ENCODE results near the gene SLC7A14. TPM values are rescaled to one million over a fixed set of nuclear protein-coding genes. Genes with fewer than 3 reads are reported as not detected.

The SLC7A14 gene
- total and polyA plus RNA-seq, 9 donors, result under 0.01 to 0.62 (median 0.20) TPM; not detected in 2

DNA sequence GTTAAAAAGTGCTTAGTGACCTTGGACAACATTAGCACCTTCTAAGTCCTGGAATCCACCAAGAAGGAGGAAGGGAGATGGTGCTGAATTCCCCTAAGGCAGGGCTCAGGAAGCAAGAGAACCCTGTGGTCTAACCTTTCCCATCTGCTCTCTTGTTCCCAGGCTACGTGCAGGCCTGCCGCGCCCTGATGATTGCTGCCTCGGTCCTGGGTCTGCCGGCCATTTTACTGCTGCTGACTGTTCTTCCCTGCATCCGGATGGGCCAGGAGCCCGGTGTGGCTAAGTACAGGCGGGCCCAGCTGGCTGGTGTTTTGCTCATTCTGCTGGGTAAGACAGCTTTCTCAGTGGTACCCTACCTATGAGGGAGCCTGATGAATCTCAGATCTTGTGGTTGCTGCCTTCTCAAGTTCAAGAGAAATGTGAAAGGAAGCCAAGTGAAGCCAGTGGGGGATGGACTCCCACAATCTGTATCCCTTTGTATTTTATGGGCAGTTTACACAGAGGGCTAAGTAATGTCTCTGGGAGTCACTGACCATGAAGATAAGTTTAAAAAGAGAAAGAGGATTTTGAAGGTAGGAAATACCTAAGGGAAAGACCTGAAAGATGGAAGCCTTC lies 162.8 kb downstream of the SLC7A14 start:
- no peak for DNase-seq
- Histone ChIP-seq H3K27ac (ENCODE audit: low read length) (no peak overlapping the region), H3K4me1 (ENCODE audit: control insufficient read depth, insufficient read depth, low read length) (peaks cover 18% of the 10 kb centered on the region), H3K27me3 (ENCODE audit: control insufficient read depth, insufficient read depth, low read length) (peaks cover 24% of the 10 kb centered on the region), H3K4me3 (ENCODE audit: low read length) (no peak overlapping the region), H3K9me3 (replicated peaks; ENCODE audit: control insufficient read depth, low read depth, low read length) (no peaks in the 10 kb centered on the region), H3K36me3 (ENCODE audit: control insufficient read depth, insufficient read depth, low read length) (no peaks in the 10 kb centered on the region)
- WGBS (ENCODE audit: insufficient coverage), result 62% methylated on average over 6 of the region's 8 CpGs

DNA sequence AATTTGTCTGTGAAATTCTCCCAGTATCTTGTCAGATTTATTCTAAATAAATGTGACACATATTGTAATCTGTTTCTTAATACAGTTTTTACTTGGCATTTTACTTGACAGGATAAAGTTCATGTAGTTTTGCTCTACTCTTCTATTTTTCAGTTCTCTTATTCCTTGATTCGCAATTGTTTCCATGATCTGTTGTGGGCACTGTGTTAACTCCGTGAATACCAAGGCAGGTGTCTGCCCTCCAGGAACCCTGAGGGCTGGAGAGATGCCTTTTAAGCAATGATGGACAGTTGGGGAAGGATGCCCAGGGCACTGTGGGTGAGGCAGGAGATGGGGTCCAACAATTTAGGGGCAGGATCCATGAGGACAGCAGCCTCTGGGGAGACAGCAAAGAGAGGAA lies 164.1 kb downstream of the SLC7A14 start:
- peaks cover 18% of the 10 kb centered on the region for H3K4me1 ChIP-seq (ENCODE audit: control insufficient read depth, insufficient read depth, low read length)
- peaks cover 31% of the 10 kb centered on the region for H3K27me3 ChIP-seq (ENCODE audit: control insufficient read depth, insufficient read depth, low read length)
- no peak for DNase-seq
- no peak overlapping the region for H3K27ac ChIP-seq (ENCODE audit: low read length)
- H3K36me3 ChIP-seq (ENCODE audit: control insufficient read depth, insufficient read depth, low read length), result no peaks in the 10 kb centered on the region
- H3K9me3 ChIP-seq (replicated peaks; ENCODE audit: control insufficient read depth, low read depth, low read length), result no peaks in the 10 kb centered on the region
- H3K4me3 ChIP-seq (ENCODE audit: low read length), result no peak overlapping the region
- WGBS (ENCODE audit: insufficient coverage), result 80% methylated on average over 1 of the region's 2 CpGs

DNA sequence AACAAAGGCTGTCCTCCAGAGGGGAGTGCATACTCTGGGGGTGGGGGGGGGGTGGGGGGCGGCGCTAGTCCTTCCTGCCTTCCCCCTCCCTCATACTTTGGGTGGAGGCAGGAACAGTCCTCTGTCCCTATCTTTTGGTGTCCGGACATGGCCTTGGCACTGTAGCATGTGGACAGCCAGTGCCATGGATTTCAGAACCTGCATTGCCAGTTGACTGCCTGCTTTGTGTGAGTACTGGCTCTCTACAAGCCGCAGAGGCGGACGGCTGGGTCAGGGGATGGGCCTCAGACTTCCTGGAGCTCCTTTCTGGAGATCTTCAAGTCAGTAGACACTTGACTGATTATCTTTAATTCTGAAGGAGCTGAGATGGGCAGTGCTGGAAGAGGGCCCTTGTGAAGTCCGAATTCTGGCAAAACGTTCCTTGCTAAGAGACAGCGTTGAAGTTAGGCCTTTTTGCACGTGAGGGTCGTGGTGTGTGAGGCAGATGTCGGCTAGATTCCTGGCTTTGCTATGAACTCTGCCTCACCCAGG lies 164.7 kb downstream of the SLC7A14 start:
- Histone ChIP-seq H3K4me1 (ENCODE audit: control insufficient read depth, insufficient read depth, low read length) (peaks cover 18% of the 10 kb centered on the region), H3K27ac (ENCODE audit: low read length) (no peak overlapping the region), H3K9me3 (replicated peaks; ENCODE audit: control insufficient read depth, low read depth, low read length) (no peaks in the 10 kb centered on the region), H3K36me3 (ENCODE audit: control insufficient read depth, insufficient read depth, low read length) (no peaks in the 10 kb centered on the region), H3K4me3 (ENCODE audit: low read length) (no peak overlapping the region), H3K27me3 (ENCODE audit: control insufficient read depth, insufficient read depth, low read length) (peaks cover 34% of the 10 kb centered on the region)
- peak; percentile 12 for DNase-seq
- 73% methylated on average over 4 of the region's 12 CpGs for WGBS (ENCODE audit: insufficient coverage)

DNA sequence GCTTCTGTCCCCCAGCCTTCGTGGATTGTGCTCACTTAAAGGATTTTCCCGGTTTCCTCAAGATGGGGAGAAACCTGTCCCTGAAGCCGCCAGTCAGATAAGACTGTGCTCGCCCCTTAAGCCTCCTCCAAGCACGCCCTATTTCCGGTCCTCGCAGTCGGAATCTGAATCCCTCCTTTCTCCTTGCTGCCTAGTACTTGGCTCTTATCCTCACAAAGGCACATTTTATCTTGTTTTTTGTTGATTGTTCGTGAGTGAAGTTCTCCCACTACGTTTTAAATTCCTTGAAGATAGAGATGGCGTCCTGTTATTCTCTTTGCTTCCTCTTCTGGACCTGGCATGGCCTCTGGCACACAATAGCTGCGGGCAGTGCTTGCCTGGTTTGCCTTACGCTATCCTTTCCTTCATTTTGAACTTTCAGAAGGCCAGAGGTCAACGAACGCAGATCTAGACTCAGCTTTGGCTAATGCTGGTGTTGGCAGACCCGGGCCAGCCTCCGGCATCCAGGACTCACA lies 165.5 kb downstream of the SLC7A14 start:
- Histone ChIP-seq H3K9me3 (replicated peaks; ENCODE audit: control insufficient read depth, low read depth, low read length) (no peaks in the 10 kb centered on the region), H3K4me1 (ENCODE audit: control insufficient read depth, insufficient read depth, low read length) (peaks cover 18% of the 10 kb centered on the region), H3K36me3 (ENCODE audit: control insufficient read depth, insufficient read depth, low read length) (no peaks in the 10 kb centered on the region), H3K27ac (ENCODE audit: low read length) (no peak overlapping the region), H3K4me3 (ENCODE audit: low read length) (peak overlapping the region; percentile 3), H3K27me3 (ENCODE audit: control insufficient read depth, insufficient read depth, low read length) (peaks cover 34% of the 10 kb centered on the region)
- 53% methylated on average over 9 of the region's 17 CpGs for WGBS (ENCODE audit: insufficient coverage)
- no peak for DNase-seq

DNA sequence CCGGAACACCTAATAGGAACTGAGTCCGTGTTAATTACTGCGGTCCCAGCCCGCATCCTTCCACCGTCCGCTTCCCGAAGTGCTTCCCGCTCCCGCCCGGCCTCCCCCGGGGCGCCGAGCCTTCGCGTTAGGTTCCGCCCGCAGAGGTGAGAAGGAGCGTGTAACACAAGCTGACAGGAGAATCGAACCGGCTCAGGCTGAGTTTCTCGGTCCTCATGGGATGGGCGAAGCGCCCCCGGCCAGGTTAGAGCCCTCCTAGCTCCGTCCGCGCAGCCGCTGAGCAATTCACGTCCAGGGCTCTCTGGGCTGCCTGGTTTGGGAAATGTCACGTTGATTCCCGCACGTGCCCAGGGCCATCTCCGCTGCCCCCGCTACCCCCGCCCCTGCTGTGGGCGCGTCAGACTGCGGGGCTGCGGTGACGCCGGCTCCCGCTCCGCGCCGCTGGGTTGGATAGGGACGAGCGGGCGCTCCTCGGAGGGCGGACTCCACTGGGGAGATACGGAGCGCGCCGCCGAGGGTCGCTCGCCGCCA lies 166.3 kb downstream of the SLC7A14 start:
- Histone ChIP-seq H3K27me3 (ENCODE audit: control insufficient read depth, insufficient read depth, low read length) (peaks cover 35% of the 10 kb centered on the region), H3K9me3 (replicated peaks; ENCODE audit: control insufficient read depth, low read depth, low read length) (no peaks in the 10 kb centered on the region), H3K4me3 (ENCODE audit: low read length) (peak overlapping the region; percentile 19), H3K4me1 (ENCODE audit: control insufficient read depth, insufficient read depth, low read length) (peaks cover 18% of the 10 kb centered on the region), H3K27ac (ENCODE audit: low read length) (no peak overlapping the region), H3K36me3 (ENCODE audit: control insufficient read depth, insufficient read depth, low read length) (no peaks in the 10 kb centered on the region)
- 1% methylated on average over 56 of the region's 58 CpGs for WGBS (ENCODE audit: insufficient coverage)
- peak; percentile 14 for DNase-seq

DNA sequence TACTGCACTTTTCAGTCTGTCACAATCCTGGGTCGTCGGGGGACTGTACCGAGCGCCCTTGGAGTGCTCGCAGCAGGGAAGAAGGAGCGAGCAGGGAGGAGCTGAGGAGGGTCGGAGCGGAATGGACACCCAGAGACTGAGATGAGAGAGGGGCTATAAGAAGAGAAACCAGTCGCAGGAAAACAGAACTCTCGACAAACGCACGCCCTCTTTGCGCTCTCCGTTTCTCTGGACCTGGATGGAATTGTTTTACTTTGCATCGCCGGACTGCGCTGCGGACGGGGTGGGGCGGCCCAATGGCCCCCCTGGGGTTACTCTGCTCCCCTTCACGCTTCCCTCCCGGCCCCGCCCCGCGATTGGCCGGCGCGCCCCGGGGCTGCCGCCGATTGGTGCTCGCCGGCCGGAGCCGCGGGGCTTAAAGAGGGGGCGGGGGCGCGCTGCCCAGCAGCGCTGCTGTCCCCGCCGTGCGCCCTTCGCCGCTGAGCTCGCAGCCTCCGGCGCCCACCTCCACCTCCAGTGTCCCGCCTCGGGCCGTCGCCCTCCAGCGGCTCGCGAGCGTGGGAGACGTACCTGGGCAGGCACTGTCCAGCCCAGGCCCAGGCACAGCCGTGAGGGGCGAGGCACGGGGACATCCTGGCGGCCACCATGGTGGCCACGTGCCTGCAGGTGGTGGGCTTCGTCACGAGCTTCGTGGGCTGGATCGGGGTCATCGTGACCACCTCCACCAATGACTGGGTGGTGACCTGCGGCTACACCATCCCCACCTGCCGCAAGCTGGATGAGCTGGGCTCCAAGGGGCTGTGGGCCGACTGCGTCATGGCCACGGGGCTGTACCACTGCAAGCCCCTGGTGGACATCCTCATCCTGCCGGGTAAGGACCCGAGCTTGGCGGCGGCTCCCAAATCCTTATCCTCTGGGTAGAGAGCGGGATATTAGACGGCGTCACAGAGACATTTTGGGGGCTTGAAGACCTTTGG lies 167.2 kb downstream of the SLC7A14 start, which contains the start of gene CLDN11:
TSS of gene CLDN11 (plus strand) at position 447 of the 977 bp plus-strand sequence. CDS start at position 646, 199 bp downstream.
- peak; percentile 52 for DNase-seq
- Histone ChIP-seq H3K4me3 (ENCODE audit: low read length) (peak within 1 kb of the TSS; percentile 44), H3K36me3 (ENCODE audit: control insufficient read depth, insufficient read depth, low read length) (no peaks in the 10 kb centered on the region), H3K4me1 (ENCODE audit: control insufficient read depth, insufficient read depth, low read length) (peaks cover 18% of the 10 kb centered on the region), H3K27ac (ENCODE audit: low read length) (no peak within 1 kb of the TSS), H3K9me3 (replicated peaks; ENCODE audit: control insufficient read depth, low read depth, low read length) (no peaks in the 10 kb centered on the region), H3K27me3 (ENCODE audit: control insufficient read depth, insufficient read depth, low read length) (peaks cover 35% of the 10 kb centered on the region)
- WGBS (ENCODE audit: insufficient coverage), result 5% methylated on average over 66 of the region's 79 CpGs

DNA sequence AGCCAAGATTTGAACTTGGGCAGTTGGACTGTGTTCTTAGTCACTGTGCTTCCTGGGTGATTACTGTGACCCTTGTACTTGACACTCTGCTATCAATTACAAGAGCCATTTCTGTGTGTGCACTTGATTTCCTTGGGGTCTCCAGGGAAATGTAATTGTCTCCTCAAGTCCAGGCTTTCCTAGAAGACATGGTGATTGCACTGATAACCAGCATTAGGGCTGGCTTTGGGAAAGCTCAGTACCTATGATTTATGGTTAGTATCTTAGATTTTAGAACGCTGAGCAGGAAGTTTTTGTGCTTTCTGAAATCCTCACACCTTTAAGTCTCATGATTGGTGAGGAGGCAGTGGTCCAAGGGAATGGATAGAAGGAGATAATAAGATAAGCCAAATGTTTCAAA lies 168.8 kb downstream of the SLC7A14 start:
- WGBS (ENCODE audit: insufficient coverage), result 40% methylated on average over 1 of the region's 1 CpG
- peaks cover 35% of the 10 kb centered on the region for H3K27me3 ChIP-seq (ENCODE audit: control insufficient read depth, insufficient read depth, low read length)
- H3K27ac ChIP-seq (ENCODE audit: low read length), result no peak overlapping the region
- H3K4me1 ChIP-seq (ENCODE audit: control insufficient read depth, insufficient read depth, low read length), result peaks cover 18% of the 10 kb centered on the region
- H3K36me3 ChIP-seq (ENCODE audit: control insufficient read depth, insufficient read depth, low read length), result no peaks in the 10 kb centered on the region
- H3K9me3 ChIP-seq (replicated peaks; ENCODE audit: control insufficient read depth, low read depth, low read length), result no peaks in the 10 kb centered on the region
- no peak for DNase-seq
- no peak overlapping the region for H3K4me3 ChIP-seq (ENCODE audit: low read length)

DNA sequence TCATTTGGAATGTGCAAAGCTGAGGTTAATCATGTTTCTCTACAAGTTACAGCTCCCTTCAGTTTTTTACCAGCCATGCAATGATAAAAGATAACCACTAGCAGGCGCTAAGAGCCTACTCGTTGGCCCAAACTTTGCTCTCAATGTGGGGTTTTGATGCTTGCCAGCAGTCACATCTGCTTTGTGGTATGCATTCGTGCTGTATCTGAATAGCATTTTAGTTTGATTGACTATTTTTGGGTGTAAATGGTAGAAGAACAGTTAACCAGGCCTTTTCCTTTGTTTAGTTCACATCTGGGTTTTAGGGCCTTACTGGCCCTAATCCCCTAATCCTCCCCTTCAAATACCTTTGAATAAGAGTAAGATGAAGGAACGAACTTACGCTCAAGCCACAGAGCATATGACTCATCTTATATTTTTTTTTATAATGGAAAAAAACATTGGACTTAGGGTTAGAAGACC lies 171.6 kb downstream of the SLC7A14 start:
- H3K4me1 ChIP-seq (ENCODE audit: control insufficient read depth, insufficient read depth, low read length), result peaks cover 8% of the 10 kb centered on the region
- no peaks in the 10 kb centered on the region for H3K36me3 ChIP-seq (ENCODE audit: control insufficient read depth, insufficient read depth, low read length)
- WGBS (ENCODE audit: insufficient coverage), result 0% methylated on average over 1 of the region's 5 CpGs
- H3K27me3 ChIP-seq (ENCODE audit: control insufficient read depth, insufficient read depth, low read length), result peaks cover 22% of the 10 kb centered on the region
- H3K9me3 ChIP-seq (replicated peaks; ENCODE audit: control insufficient read depth, low read depth, low read length), result no peaks in the 10 kb centered on the region
- DNase-seq, result peak; percentile 85
- no peak overlapping the region for H3K27ac ChIP-seq (ENCODE audit: low read length)
- no peak overlapping the region for H3K4me3 ChIP-seq (ENCODE audit: low read length)

DNA sequence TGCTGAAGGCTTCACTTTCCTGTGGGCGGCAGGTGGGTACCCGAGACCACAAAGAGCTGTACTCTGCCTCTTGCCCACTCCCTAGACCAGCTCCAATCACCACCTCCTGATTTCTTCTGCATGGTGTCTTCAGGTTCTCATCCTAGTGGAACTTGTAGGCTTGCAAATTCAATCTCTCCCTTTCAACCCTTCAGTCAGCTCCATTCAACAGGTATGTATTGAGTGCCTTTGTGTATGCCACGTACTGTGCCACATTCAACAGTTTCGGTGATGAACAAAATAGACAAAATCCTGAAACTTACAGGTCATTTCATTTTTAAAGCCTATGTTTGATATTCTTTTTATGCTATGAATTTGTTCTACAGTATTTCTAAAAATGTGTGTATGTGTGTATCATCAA lies 172.6 kb downstream of the SLC7A14 start:
- H3K27me3 ChIP-seq (ENCODE audit: control insufficient read depth, insufficient read depth, low read length), result peaks cover 13% of the 10 kb centered on the region
- DNase-seq, result no peak
- no peaks in the 10 kb centered on the region for H3K36me3 ChIP-seq (ENCODE audit: control insufficient read depth, insufficient read depth, low read length)
- no peaks in the 10 kb centered on the region for H3K9me3 ChIP-seq (replicated peaks; ENCODE audit: control insufficient read depth, low read depth, low read length)
- WGBS (ENCODE audit: insufficient coverage), result 80% methylated on average over 2 of the region's 4 CpGs
- H3K4me1 ChIP-seq (ENCODE audit: control insufficient read depth, insufficient read depth, low read length), result peaks cover under 1% of the 10 kb centered on the region
- H3K4me3 ChIP-seq (ENCODE audit: low read length), result no peak overlapping the region
- no peak overlapping the region for H3K27ac ChIP-seq (ENCODE audit: low read length)
